Ascending aorta (tissue), 2 donors: ENCODE results near the gene SLC22A3. TPM values are rescaled to one million over a fixed set of nuclear protein-coding genes. Genes with fewer than 3 reads are reported as not detected.

ENCODE experiments used
- DNase-seq, 2 donors: peaks; one replicate each; pipeline ENCODE4 v3.0.0-alpha.2; 2019; ENCODE audit warnings: low spot score in 2 of 2
- H3K27ac ChIP-seq, 2 donors: fragments of 200-600 bp; sonication (generic); one replicate each; pipeline ENCODE4 v1.5.1; 2016 to 2017; ENCODE audit warnings: mild to moderate bottlenecking in 1 of 2
- H3K27me3 ChIP-seq: fragments of 200-600 bp; sonication (generic); one replicate; pipeline ENCODE4 v1.5.1; 2017
- H3K36me3 ChIP-seq, 2 donors: fragments of 200-600 bp; sonication (generic); one replicate each; pipeline ENCODE4 v1.5.1; 2016
- H3K4me1 ChIP-seq, 2 donors: fragments of 200-600 bp; sonication (generic); one replicate each; pipeline ENCODE4 v1.5.1; 2016 to 2017; ENCODE audit warnings: mild to moderate bottlenecking in 1 of 2
- H3K4me3 ChIP-seq, 2 donors: fragments of 200-600 bp; sonication (generic); one replicate each; pipeline ENCODE4 v1.5.1; 2016 to 2017; ENCODE audit warnings: mild to moderate bottlenecking in 1 of 2
- H3K9me3 ChIP-seq, 2 donors: fragments of 200-600 bp; sonication (generic); one replicate each; pipeline ENCODE4 v1.5.1; 2016
- intact Hi-C: fragments of 100-400 bp; cut with DNase I; formaldehyde crosslinking; loops from one replicate; pipeline ENCODE4 v1.15.1; 2023
- total RNA-seq: library from RNA; depleted of rRNA; stranded (reverse); fragments of >200 nt; gene quantifications from one replicate; pipeline ENCODE4 v1.1.0, GENCODE V29; 2016
- TF ChIP-seq, protein P1 (sequence below), 3 experiments: fragments of 200-600 bp in 2 of 3; fragments of 450-650 bp in 1 of 3; sonication (generic) in 2 of 3; IDR thresholded peaks; one replicate each; pipeline ENCODE4 v1.5.1; 2016 to 2019; ENCODE audit warnings: antibody characterized with exemption in 3 of 3, mild to moderate bottlenecking in 1 of 3, moderate library complexity in 1 of 3

SLC22A3 gene
- total RNA-seq, 1 donor from 2014 or later: 29.6 TPM

DNA sequence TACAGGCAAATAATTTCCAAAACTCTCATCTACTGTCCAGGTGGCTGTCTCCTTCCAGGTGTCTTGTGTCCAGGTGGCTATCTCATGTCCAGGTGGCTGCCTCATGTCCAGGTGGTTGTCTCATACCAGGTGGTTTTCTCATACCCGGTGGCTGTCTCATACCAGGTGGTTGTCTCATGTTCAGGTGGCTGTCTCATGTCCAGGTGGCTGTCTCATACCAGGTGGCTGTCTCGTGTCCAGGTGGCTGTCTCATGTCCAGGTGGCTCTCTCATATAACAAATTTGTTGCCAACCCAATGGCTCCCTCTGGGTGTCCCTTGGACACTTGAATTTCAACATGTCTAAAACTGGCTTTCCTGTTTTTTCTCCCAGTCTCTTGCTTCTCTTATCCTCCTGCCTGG, 14.3 kb upstream of the SLC22A3 start:
- no peak overlapping the region for H3K27ac ChIP-seq
- intact Hi-C loops: no loop called here
- H3K4me1 ChIP-seq: peaks cover 6 to 15% of the 10 kb centered on the region in 2 donors
- H3K27me3 ChIP-seq: no peaks in the 10 kb centered on the region
- TF ChIP-seq, protein P1, sequence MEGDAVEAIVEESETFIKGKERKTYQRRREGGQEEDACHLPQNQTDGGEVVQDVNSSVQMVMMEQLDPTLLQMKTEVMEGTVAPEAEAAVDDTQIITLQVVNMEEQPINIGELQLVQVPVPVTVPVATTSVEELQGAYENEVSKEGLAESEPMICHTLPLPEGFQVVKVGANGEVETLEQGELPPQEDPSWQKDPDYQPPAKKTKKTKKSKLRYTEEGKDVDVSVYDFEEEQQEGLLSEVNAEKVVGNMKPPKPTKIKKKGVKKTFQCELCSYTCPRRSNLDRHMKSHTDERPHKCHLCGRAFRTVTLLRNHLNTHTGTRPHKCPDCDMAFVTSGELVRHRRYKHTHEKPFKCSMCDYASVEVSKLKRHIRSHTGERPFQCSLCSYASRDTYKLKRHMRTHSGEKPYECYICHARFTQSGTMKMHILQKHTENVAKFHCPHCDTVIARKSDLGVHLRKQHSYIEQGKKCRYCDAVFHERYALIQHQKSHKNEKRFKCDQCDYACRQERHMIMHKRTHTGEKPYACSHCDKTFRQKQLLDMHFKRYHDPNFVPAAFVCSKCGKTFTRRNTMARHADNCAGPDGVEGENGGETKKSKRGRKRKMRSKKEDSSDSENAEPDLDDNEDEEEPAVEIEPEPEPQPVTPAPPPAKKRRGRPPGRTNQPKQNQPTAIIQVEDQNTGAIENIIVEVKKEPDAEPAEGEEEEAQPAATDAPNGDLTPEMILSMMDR (IDR thresholded peaks at IDR 0.05): no peak
- no peaks in the 10 kb centered on the region for H3K9me3 ChIP-seq
- no peak for DNase-seq
- no peak overlapping the region for H3K4me3 ChIP-seq
- H3K36me3 ChIP-seq: no peaks in the 10 kb centered on the region

DNA sequence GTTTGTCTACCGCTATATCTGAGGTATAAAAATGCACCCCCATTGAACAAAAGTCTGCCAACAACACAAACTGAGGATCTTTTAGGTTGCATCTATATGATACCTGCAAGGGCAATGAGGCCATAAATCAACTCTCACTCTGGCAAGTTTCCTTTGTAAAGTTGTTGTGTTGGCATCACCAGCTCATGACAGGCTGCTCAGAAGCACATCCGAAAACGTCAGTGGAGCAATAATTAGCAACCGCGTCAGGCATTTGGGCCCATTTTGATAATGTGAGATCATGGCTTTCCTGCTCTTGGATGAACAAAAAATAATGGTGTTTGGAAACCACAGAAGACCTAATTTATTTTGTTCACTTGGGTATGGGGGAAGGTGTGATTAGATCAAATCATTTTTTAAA, 12.0 kb upstream of the SLC22A3 start:
- Histone ChIP-seq H3K27me3 (no peaks in the 10 kb centered on the region), H3K9me3 (no peaks in the 10 kb centered on the region), H3K27ac (no peak overlapping the region), H3K4me1 (peaks cover 0 to 2% of the 10 kb centered on the region in 2 donors), H3K4me3 (no peak overlapping the region), H3K36me3 (no peaks in the 10 kb centered on the region)
- intact Hi-C loops: no loop called here
- TF ChIP-seq, protein P1 (IDR thresholded peaks at IDR 0.05): no peak
- DNase-seq: no peak

DNA sequence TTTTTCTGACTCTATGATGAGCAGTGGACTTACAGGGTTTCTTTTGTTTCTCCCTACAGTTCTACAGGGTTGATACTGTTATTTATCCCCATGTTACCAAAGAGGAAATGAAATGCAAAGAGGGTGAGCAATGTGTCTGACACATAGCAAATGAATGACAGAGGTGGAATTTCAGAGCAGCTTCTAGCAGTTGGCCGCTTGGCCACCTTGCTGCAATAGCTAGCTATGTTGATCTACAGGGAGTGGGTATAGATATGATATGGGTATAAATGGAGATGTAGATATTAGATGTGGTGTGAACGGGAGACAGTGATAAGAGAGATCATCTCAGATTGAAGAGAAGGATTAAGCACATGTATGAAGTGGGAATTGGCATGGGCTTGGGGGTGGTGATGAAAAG, 10.9 kb upstream of the SLC22A3 start:
- Histone ChIP-seq H3K4me3 (no peak overlapping the region), H3K9me3 (no peaks in the 10 kb centered on the region), H3K36me3 (no peaks in the 10 kb centered on the region), H3K27ac (no peak overlapping the region), H3K27me3 (no peaks in the 10 kb centered on the region), H3K4me1 (peaks cover 0 to 2% of the 10 kb centered on the region in 2 donors)
- no peak for DNase-seq
- TF ChIP-seq, protein P1 (IDR thresholded peaks at IDR 0.05): no peak
- intact Hi-C loops: no loop called here

DNA sequence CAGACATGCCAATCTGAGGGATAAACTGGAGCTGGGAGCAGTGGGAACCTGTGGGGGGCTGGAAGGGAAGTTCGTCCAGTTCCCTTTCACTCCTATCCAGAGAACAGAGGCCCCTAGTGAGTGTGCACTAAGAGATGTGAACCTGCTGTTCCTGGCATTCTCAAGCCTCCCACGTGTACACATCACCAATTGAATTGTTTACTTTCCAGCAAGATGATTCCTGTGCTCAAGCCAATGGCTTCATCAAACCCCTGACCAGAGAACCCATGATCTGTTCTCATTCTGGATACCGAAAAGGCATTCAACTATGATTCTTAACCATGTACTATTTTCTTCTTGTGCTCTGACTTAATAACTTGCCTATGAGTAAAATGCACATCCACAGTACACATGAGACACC, 10.2 kb upstream of the SLC22A3 start:
- H3K9me3 ChIP-seq: no peaks in the 10 kb centered on the region
- no peak overlapping the region for H3K27ac ChIP-seq
- H3K36me3 ChIP-seq: no peaks in the 10 kb centered on the region
- H3K27me3 ChIP-seq: no peaks in the 10 kb centered on the region
- TF ChIP-seq, protein P1 (IDR thresholded peaks at IDR 0.05): no peak
- intact Hi-C loops: no loop called here
- no peaks in the 10 kb centered on the region for H3K4me1 ChIP-seq
- H3K4me3 ChIP-seq: no peak overlapping the region
- DNase-seq: no peak

DNA sequence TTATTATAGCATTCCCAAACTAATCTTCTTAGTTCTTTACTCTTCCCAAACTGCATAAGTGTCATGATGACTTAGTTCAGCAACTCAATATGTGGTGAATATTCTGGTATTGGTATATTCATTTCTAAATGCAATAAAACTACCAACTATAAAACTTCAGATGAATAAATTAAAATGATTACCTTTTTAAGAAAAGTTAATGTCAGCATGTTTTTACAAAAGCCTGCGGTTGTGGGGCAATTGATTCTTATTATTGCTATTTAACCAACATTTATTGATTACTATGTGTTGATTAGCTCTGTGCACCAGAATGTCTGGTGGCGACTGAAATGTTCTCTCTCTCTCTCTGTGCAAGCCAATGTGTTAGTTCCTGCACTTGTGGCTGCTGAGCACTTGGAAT, 5.0 kb upstream of the SLC22A3 start:
- H3K4me3 ChIP-seq: no peak overlapping the region
- TF ChIP-seq, protein P1 (IDR thresholded peaks at IDR 0.05): no peak
- intact Hi-C loops: loop anchor here (5.0 kb wide), 1 partner anchor 46 kb away; no protein-coding TSS in a partner anchor
- H3K27me3 ChIP-seq: no peaks in the 10 kb centered on the region
- H3K36me3 ChIP-seq: no peaks in the 10 kb centered on the region
- no peak overlapping the region for H3K27ac ChIP-seq
- H3K4me1 ChIP-seq: no peaks in the 10 kb centered on the region
- H3K9me3 ChIP-seq: no peaks in the 10 kb centered on the region
- no peak for DNase-seq

DNA sequence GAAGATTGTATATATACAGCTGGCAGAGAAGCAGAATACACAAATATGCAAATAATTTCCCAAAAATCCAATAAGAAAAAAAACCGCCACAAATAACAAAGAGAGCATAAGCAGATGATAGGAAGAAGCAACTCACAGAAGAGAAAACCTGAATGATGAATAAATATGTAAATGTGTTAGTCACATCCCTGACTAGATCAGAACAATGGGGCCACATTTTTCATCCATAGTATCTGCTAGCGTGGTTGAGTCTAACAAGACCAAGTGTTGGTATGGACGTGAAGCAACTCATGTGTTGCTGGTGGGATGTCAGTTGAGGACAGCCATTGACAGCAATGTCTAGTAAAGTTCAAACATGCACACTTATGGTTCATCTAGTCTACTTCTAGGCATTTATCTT, 3.9 kb upstream of the SLC22A3 start:
- intact Hi-C loops: loop anchor here (5.0 kb wide), 1 partner anchor 47 kb away; no protein-coding TSS in a partner anchor
- no peak for DNase-seq
- H3K9me3 ChIP-seq: no peaks in the 10 kb centered on the region
- TF ChIP-seq, protein P1 (IDR thresholded peaks at IDR 0.05): no peak
- no peak overlapping the region for H3K4me3 ChIP-seq
- H3K27me3 ChIP-seq: no peaks in the 10 kb centered on the region
- no peaks in the 10 kb centered on the region for H3K4me1 ChIP-seq
- no peaks in the 10 kb centered on the region for H3K36me3 ChIP-seq
- H3K27ac ChIP-seq: no peak overlapping the region
